Neural crest cell (in vitro differentiated cells): Measurements from ENCODE around the gene KCNQ1OT1. TPM values are rescaled to one million over a fixed set of nuclear protein-coding genes. Genes with fewer than 3 reads are reported as not detected.

ENCODE experiments used
- DNase-seq: peaks from one replicate; pipeline ENCODE4 v3.0.0; 2021; ENCODE audit warnings: low read depth, mixed read lengths, low spot score
- H3K27ac Mint-ChIP-seq: one replicate; pipeline ENCODE4 v1.8.0; 2021; ENCODE audit warnings: mild to moderate bottlenecking, mixed read lengths; ENCODE audit not compliant: unreplicated experiment
- H3K27me3 Mint-ChIP-seq: 2 replicates; pipeline ENCODE4 v1.8.0; 2021; ENCODE audit warnings: low read depth, mild to moderate bottlenecking, mixed read lengths
- H3K36me3 Mint-ChIP-seq: 2 replicates; pipeline ENCODE4 v1.8.0; 2021; ENCODE audit warnings: low read depth, mild to moderate bottlenecking, mixed read lengths
- H3K4me1 Mint-ChIP-seq: 2 replicates; pipeline ENCODE4 v1.8.0; 2021; ENCODE audit warnings: mixed read lengths
- H3K4me3 Mint-ChIP-seq: one replicate; pipeline ENCODE4 v1.8.0; 2021; ENCODE audit warnings: mild to moderate bottlenecking, mixed read lengths
- H3K9me3 Mint-ChIP-seq: 2 replicates; pipeline ENCODE4 v1.8.0; 2021; ENCODE audit warnings: mixed read lengths
- long read RNA-seq: library from polyadenylated mRNA; unstranded; transcript quantifications from one replicate; pipeline ENCODE4 v2.0.0, GENCODE V29; 2020
- total RNA-seq: library from RNA; stranded (reverse); gene quantifications from 2 replicates; pipeline ENCODE4 v1.2.1, GENCODE V29; 2021
- TF ChIP-seq, protein P1 (sequence below): fragments of 200-600 bp; sonication (generic); conservative IDR thresholded peaks from 2 replicates; pipeline ENCODE4 v1.5.0; 2021; ENCODE audit warnings: antibody characterized with exemption, mild to moderate bottlenecking

The KCNQ1OT1 gene
- 2.3 TPM in 2 replicates for total RNA-seq
- long read RNA-seq, full-length matches to known transcripts: 9 of 9 reads
- long read RNA-seq, partial matches to known transcripts: 0 of 9 reads
- long read RNA-seq, other reads (novel, unspliced or antisense): 0 of 9 reads

DNA sequence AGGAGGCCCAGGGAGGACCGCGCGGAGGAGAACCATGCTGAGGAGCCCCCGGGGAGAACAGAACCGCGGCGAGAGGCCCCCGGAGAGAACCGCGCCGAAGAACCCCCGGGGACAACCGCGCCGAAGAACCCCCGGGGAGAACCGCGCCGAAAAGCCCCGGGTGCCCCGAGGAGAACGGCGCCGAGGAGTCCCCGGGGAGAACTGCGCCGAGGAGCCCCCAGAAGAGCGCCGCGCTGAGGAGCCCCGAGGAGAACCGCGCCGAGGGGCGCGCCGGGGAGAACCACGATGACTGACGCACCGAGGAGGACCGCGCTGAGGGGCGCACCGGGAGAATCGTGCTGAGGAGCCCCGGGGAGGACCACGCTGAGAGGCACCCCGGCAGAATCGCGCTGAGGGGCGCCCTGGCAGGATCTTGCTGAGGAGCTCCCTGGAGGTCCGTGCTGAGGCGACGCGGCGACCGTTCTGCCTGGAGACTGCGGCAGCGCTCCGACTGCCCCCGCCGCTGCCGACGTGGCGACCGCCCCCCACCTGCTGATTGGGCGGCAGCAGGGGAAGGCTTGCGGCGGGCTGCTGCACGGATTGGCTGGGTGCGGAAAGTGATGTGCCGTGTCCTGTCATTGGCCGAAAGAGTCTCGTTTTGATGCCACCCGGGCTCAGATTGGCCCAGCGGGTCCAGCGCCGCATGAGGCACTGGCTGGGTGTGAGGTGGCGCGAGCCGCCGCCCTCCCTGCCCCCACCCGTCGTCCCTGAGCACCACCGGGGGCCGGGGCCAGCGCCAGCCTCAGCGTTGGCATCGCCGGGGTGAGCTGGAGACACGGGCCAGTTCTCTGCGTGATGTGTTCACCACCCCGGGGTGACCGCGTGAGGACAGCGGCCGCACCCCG lies at the start of gene KCNQ1OT1:
Gene KCNQ1OT1 (minus strand): TSS at position 464 of the 884 bp plus-strand sequence.
- H3K36me3 Mint-ChIP-seq: no peaks in the 10 kb centered on the region
- H3K27ac Mint-ChIP-seq: peak within 1 kb of the TSS; percentile 43
- H3K4me3 Mint-ChIP-seq: peak within 1 kb of the TSS; percentile 88
- peaks cover 11% of the 10 kb centered on the region for H3K27me3 Mint-ChIP-seq
- H3K9me3 Mint-ChIP-seq: no peaks in the 10 kb centered on the region
- DNase-seq: peak; percentile 71
- TF ChIP-seq, protein P1, sequence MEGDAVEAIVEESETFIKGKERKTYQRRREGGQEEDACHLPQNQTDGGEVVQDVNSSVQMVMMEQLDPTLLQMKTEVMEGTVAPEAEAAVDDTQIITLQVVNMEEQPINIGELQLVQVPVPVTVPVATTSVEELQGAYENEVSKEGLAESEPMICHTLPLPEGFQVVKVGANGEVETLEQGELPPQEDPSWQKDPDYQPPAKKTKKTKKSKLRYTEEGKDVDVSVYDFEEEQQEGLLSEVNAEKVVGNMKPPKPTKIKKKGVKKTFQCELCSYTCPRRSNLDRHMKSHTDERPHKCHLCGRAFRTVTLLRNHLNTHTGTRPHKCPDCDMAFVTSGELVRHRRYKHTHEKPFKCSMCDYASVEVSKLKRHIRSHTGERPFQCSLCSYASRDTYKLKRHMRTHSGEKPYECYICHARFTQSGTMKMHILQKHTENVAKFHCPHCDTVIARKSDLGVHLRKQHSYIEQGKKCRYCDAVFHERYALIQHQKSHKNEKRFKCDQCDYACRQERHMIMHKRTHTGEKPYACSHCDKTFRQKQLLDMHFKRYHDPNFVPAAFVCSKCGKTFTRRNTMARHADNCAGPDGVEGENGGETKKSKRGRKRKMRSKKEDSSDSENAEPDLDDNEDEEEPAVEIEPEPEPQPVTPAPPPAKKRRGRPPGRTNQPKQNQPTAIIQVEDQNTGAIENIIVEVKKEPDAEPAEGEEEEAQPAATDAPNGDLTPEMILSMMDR: no peak
- H3K4me1 Mint-ChIP-seq: peaks cover 65% of the 10 kb centered on the region

DNA sequence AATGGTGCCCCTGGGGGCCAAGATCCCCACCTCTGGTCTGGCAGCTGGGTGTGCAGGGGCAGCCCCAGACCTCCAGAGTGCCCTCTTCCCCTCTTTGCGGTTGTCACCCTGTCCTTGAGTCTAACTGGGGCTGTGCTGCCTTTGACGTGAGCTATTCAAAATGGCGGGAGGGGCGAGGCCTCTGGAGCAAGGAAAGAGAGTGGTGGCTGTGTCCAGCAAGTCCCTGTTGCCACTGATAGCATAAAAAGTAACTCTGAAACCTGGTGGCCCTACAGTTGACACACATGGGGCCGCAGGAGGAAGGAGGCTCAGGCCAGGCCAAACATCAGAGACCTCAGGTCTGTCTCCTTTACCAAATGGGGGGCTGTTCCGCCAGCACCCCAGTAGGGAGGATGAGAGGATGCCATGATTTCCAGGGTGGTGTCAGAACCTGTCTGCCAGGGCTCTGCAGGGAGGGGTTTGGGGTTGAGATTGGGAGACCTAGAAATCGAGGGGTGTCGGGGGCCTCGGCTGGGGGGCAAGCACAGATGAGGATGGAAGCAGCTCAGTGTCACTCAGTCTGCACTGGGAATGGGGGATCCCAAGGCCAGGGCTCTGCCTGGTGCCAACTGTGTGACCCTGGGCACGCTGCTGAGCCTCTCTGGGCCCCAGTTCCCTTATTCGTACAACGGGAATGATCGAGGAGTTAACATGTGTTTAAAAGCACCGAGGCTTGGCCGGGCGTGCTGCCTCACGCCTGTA lies 49.2 kb upstream of the KCNQ1OT1 start:
- H3K9me3 Mint-ChIP-seq: no peaks in the 10 kb centered on the region
- no peaks in the 10 kb centered on the region for H3K4me1 Mint-ChIP-seq
- H3K27ac Mint-ChIP-seq: no peak overlapping the region
- no peaks in the 10 kb centered on the region for H3K27me3 Mint-ChIP-seq
- DNase-seq: no peak
- no peak overlapping the region for H3K4me3 Mint-ChIP-seq
- H3K36me3 Mint-ChIP-seq: peaks cover 2% of the 10 kb centered on the region
- TF ChIP-seq, protein P1: no peak

DNA sequence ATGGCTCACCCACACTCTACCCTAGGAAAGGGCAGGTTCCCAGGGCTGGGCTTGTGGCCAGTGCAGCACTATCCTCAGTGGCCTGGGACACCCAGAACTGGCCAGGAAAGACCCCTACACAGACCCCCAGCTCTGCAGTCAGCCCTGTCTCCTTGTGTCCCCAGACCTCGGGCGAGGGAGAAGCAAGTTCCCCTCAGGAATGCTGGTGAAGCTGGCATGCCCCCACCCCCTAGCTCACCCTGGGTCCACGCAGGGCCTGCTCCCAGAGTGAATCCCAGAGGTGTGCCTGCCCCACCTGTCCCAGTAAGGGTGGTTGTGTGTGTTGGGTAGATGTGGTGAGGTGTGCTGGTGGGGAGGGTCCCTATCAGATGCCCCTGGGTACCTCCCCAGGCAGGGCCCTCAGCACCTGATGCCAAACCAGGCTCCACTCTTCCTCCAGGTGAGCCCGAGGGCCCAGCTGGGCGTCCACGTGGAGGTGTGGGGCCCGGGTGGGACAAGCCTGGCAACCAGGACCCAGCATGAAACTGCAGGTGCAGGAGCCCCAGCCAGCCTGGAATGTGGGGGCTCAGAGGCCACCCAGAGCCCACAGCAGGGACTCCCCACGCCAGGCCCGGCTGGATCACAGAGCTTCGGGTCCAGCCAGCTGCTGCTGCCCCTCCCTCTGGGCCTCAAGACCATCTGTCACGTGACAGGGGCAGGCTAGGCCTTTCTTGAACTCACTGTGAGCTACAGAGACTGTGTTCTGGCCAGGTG lies 48.4 kb upstream of the KCNQ1OT1 start:
- Mint-ChIP-seq H3K27me3 (no peaks in the 10 kb centered on the region), H3K36me3 (no peaks in the 10 kb centered on the region), H3K27ac (no peak overlapping the region), H3K4me3 (no peak overlapping the region), H3K4me1 (no peaks in the 10 kb centered on the region), H3K9me3 (no peaks in the 10 kb centered on the region)
- TF ChIP-seq, protein P1: no peak
- DNase-seq: no peak

DNA sequence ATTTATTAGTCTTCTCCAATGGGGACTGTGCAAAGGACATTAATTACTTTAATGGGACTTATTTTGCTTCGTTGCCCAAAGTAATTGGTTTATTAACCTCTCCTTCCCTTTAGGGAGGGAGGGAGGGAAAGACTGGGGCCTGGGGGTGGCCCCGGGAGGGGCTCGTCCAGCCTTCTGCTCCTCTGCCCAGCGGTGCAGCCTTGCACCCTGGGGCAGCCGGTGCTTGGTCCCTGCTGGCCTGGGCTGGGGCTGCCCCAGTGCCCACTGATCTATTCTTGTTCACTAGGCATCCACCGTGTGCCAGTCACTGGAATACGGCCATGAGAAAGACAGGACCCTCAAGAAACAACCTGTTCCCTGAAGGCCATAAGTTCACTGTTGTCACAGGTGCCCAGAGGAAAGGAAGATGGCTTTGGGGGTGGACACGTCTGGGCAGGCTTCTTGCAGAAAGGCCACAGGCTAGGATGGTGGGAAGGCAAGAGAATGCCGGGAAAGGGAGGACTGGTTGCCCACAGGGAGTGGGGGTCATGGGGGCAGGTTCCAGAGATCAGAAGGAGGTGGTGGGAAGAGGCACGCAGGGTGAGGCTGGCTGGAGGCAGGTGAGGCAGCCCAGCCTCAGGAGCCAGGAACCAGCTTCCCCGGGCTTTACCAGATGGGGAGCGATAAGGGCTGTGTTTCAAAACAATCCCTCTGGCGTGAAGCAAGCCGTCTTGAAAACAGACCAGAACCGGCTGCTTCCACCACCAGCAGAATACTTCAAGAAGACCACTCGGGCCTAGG lies 47.6 kb upstream of the KCNQ1OT1 start:
- DNase-seq: no peak
- Mint-ChIP-seq H3K27me3 (no peaks in the 10 kb centered on the region), H3K36me3 (no peaks in the 10 kb centered on the region), H3K9me3 (no peaks in the 10 kb centered on the region), H3K27ac (peak overlapping the region; percentile 75), H3K4me3 (no peak overlapping the region), H3K4me1 (no peaks in the 10 kb centered on the region)
- TF ChIP-seq, protein P1: no peak
